Endothelial cell of umbilical vein (primary cell): ENCODE results near the gene AMIGO2.

Source experiments
- CTCF ChIP-seq, 2 donors: IDR thresholded peaks; 1 replicate in 1 of 2; 2 replicates in 1 of 2; pipeline ENCODE4 v1.5.1; 2011; ENCODE audit warnings: low read length in 2 of 2, mild to moderate bottlenecking in 2 of 2, moderate library complexity in 2 of 2, control low read depth in 1 of 2, inconsistent platforms in 1 of 2, low read depth in 1 of 2; ENCODE audit not compliant: insufficient read depth in 1 of 2; ENCODE audit errors: extremely low read depth in 1 of 2
- EZH2 ChIP-seq: IDR thresholded peaks from 2 replicates; pipeline ENCODE4 v1.6.1; 2012; ENCODE audit warnings: borderline replicate concordance, low read depth, mild to moderate bottlenecking, moderate library complexity, low read length, inconsistent platforms; ENCODE audit not compliant: severe bottlenecking
- JUN ChIP-seq: IDR thresholded peaks from 2 replicates; pipeline ENCODE4 v1.6.1; 2011; ENCODE audit warnings: borderline replicate concordance, low read depth; ENCODE audit not compliant: insufficient read length, insufficient read depth
- MAX ChIP-seq: IDR thresholded peaks from 2 replicates; pipeline ENCODE4 v1.6.1; 2011; ENCODE audit not compliant: insufficient read depth, insufficient read length
- MYC ChIP-seq: IDR thresholded peaks from one replicate; pipeline ENCODE4 v1.6.1; 2011; ENCODE audit warnings: mild to moderate bottlenecking, low read depth, low read length
- POLR2A ChIP-seq: IDR thresholded peaks from 2 replicates; pipeline ENCODE4 v1.6.1; 2012; ENCODE audit warnings: low read depth, mild to moderate bottlenecking, control low read depth, low read length
- POLR2AphosphoS5 ChIP-seq: IDR thresholded peaks from 2 replicates; pipeline ENCODE4 v1.6.1; 2012; ENCODE audit warnings: low read depth, mild to moderate bottlenecking, control low read depth, low read length, moderate library complexity; ENCODE audit not compliant: insufficient read depth

GRCh38 chr12:47077206-47078085 is 2.3 kb downstream of the AMIGO2 start:
- TF ChIP-seq POLR2AphosphoS5 = no peak
- no peak for TF ChIP-seq POLR2A
- no peak for TF ChIP-seq MYC
- TF ChIP-seq CTCF (IDR thresholded peaks at IDR 0.05; ENCODE audit: extremely low read depth in 1 of 2, insufficient read depth in 1 of 2, low read depth in 1 of 2, low read length in 2 of 2) = no peak
- TF ChIP-seq EZH2 = no peak
- no peak for TF ChIP-seq JUN
- TF ChIP-seq MAX = no peak
